WTC11 (cell line): ENCODE data around the gene WLS.

Source experiments
- ATF2 ChIP-seq: sonication (generic); formaldehyde crosslinking; IDR thresholded peaks from 2 replicates; pipeline ENCODE4 v1.8.1; 2022; ENCODE audit warnings: low read depth, missing genetic modification reagents, borderline replicate concordance
- CREM ChIP-seq: sonication (generic); formaldehyde crosslinking; IDR thresholded peaks from 2 replicates; pipeline ENCODE4 v1.8.1; 2022; ENCODE audit warnings: mild to moderate bottlenecking, missing genetic modification reagents, moderate library complexity
- CTCF ChIP-seq: fragments of 200-600 bp; IDR thresholded peaks from 2 replicates; pipeline ENCODE4 v1.8.0; 2022; ENCODE audit warnings: antibody characterized with exemption
- E2F1 ChIP-seq: sonication (generic); formaldehyde crosslinking; IDR thresholded peaks from 2 replicates; pipeline ENCODE4 v1.8.0; 2022; ENCODE audit warnings: mild to moderate bottlenecking, missing genetic modification reagents
- FOXP1 ChIP-seq: sonication (generic); formaldehyde crosslinking; IDR thresholded peaks from 2 replicates; pipeline ENCODE4 v1.8.0; 2022; ENCODE audit warnings: missing genetic modification reagents, mild to moderate bottlenecking, moderate library complexity, borderline replicate concordance
- IRF1 ChIP-seq: sonication (generic); formaldehyde crosslinking; IDR thresholded peaks from 2 replicates; pipeline ENCODE4 v1.8.0; 2023; ENCODE audit warnings: missing genetic modification reagents
- MAX ChIP-seq: sonication (generic); formaldehyde crosslinking; IDR thresholded peaks from 2 replicates; pipeline ENCODE4 v1.8.0; 2022; ENCODE audit warnings: mild to moderate bottlenecking, missing genetic modification reagents
- NR2C2 ChIP-seq: sonication (generic); formaldehyde crosslinking; IDR thresholded peaks from 2 replicates; pipeline ENCODE4 v1.8.0; 2022; ENCODE audit warnings: mild to moderate bottlenecking, missing genetic modification reagents
- SMAD3 ChIP-seq: sonication (generic); formaldehyde crosslinking; IDR thresholded peaks from 2 replicates; pipeline ENCODE4 v1.8.0; 2022; ENCODE audit warnings: missing genetic modification reagents, mild to moderate bottlenecking, borderline replicate concordance
- ZNF416 ChIP-seq: fragments of 250-450 bp; sonication (Bioruptor Pico); IDR thresholded peaks from 2 replicates; pipeline ENCODE4 v1.9.0; 2021; ENCODE audit warnings: mild to moderate bottlenecking, inconsistent platforms

GRCh38 chr1:68117416-68117815 lies 114.9 kb downstream of the WLS start:
- TF ChIP-seq NR2C2, result no peak
- TF ChIP-seq CTCF, result no peak
- no peak for TF ChIP-seq ATF2 (CRISPR knock-in tag)
- TF ChIP-seq ZNF416 (CRISPR knock-in tag), result no peak
- TF ChIP-seq MAX, result no peak
- TF ChIP-seq E2F1, result no peak
- no peak for TF ChIP-seq SMAD3 (CRISPR knock-in tag)
- no peak for TF ChIP-seq FOXP1
- TF ChIP-seq CREM (CRISPR knock-in tag), result no peak
- TF ChIP-seq IRF1, result no peak
